Coronary artery (tissue), 2 donors: ENCODE measurements around the gene CTAGE1.
"Not testable (repeated sequence)": the region's sequence is repeated elsewhere in the genome, so short reads cannot be mapped to it uniquely, and the experiment has no call there.

Experiments used
- DNase-seq: peaks from one replicate; pipeline ENCODE4 v3.0.0-alpha.2; 2017; ENCODE audit warnings: low spot score
- H3K27ac ChIP-seq, 2 donors: fragments of 200-600 bp; sonication (generic); one replicate each; pipeline ENCODE4 v1.5.1; 2016 to 2019
- H3K4me3 ChIP-seq: fragments of 200-600 bp; sonication (generic); 2 replicates; pipeline ENCODE4 v1.5.1; 2016; ENCODE audit warnings: mild to moderate bottlenecking, moderate library complexity
- CTCF ChIP-seq: fragments of 200-600 bp; sonication (generic); IDR thresholded peaks from one replicate; pipeline ENCODE4 v1.5.1; 2019; ENCODE audit warnings: antibody characterized with exemption

CTAGE1 gene

DNA sequence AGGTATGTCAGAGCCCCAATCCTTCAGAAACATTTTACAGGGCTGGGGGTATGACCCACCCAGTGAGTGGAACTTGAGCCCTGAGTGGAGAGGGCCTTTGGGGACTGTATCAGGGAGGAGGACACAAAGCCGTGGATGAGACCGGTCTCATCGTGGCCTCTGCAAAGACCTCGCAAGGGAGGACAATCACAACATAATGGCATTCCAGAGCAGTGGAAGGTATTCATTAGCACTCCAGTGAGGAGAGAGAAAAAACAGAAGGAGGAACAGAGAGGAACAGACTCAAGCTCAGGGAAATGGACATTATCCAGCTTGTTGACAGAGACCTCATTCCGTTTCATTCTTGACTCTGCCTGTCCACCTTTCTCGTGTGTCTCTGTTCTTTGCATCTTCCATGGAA, 38.8 kb upstream of the CTAGE1 start:
- Histone ChIP-seq H3K4me3 (no peak overlapping the region), H3K27ac (no peak overlapping the region)
- DNase-seq: no peak
- TF ChIP-seq CTCF: no peak

DNA sequence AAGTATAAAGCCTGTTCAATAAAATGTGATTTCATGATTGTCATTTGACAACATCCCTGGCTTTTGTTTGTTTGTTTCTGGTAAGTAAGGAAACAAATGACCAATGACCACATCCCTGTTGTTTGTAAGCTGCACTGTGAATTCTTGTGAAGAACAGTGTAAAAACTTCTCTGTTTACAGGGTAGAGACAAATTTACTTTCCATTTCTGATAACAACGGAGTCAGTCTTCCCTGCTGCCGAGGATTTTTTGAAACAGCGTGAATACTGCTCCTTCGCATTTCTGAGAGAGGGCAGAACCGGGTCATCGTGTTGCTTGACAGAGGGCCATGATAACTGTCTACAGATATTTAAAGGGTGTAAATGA, 38.4 kb upstream of the CTAGE1 start:
- Histone ChIP-seq H3K4me3 (no peak overlapping the region), H3K27ac (no peak overlapping the region)
- no peak for TF ChIP-seq CTCF
- no peak for DNase-seq

- TF ChIP-seq CTCF: no peak
- Histone ChIP-seq H3K4me3 (no peak overlapping the region), H3K27ac (no peak overlapping the region)
- no peak for DNase-seq
These were observed 37.9 kb upstream of the CTAGE1 start for GRCh38 chr18:22455425-22456115.

GRCh38 chr18:22453315-22453714, 35.6 kb upstream of the CTAGE1 start:
- H3K27ac ChIP-seq: no peak overlapping the region
- DNase-seq: no peak
- no peak for TF ChIP-seq CTCF
- H3K4me3 ChIP-seq: no peak overlapping the region

DNA sequence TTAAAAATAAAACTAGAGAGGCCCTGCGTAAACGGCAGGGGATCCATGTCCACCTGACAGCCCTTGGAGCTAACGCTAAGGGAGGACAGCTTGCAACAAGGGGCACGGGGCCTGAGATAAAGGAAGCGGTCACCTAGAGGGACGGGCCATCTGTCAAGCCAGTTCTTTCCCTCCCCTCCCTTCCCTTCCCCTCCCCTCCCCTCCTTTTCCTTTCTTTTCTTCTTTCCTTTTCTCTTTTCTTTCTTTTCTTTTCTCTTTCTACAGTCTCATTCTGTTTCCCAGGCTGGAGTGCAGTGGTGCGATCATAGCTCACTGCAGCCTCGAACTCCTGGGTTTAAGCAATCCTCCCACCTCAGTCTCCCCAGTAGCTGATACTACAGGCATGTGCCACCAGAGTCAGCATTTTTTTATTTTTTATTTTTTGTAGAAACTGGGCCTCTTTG, 34.5 kb upstream of the CTAGE1 start:
- DNase-seq: no peak
- Histone ChIP-seq H3K4me3 (no peak overlapping the region), H3K27ac (peak overlapping the region; percentile 12 to 54)
- TF ChIP-seq CTCF: no peak

DNA sequence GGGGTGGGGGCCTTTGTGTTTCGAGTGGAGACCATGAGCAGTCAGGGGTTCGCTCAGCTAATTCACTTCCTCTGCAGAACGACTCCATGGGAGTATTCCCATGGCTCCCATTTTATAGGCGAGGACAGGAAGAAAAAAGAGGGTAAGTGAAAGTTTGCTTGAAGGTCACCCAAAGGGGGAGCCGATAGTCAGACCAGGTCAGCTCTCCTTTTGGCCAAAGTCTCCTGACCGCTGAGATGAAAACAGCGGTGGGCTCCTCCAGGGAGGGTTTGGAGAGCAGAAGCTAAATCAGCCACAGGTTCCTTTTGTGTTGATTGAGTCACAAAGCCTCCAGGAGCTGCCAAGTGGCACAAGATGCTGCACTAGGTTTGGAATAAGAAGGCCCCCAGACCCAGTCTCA, 34.1 kb upstream of the CTAGE1 start:
- Histone ChIP-seq H3K27ac (peak overlapping the region; percentile 12 to 54), H3K4me3 (no peak overlapping the region)
- DNase-seq: no peak
- no peak for TF ChIP-seq CTCF

GRCh38 chr18:22450766-22451165, 33.1 kb upstream of the CTAGE1 start:
- not testable (repeated sequence) for DNase-seq, H3K4me3 ChIP-seq, H3K27ac ChIP-seq

- H3K27ac ChIP-seq, H3K4me3 ChIP-seq, DNase-seq: not testable (repeated sequence)
These were observed 32.6 kb upstream of the CTAGE1 start for GRCh38 chr18:22450318-22450717.

- H3K27ac ChIP-seq, DNase-seq, H3K4me3 ChIP-seq: not testable (repeated sequence)
These were observed 32.0 kb upstream of the CTAGE1 start for GRCh38 chr18:22449753-22450152.
